Lung (tissue), 12 donors: ENCODE data around the gene ZNF726. TPM values are rescaled to one million over a fixed set of nuclear protein-coding genes. Genes with fewer than 3 reads are reported as not detected.

Source experiments
- ATAC-seq: fragments of 200-7000 bp; cut with Tn5 transposase; one replicate; pipeline ENCODE4 v1.9.1; 2020; ENCODE audit warnings: moderate number of reproducible peaks; ENCODE audit not compliant: insufficient read depth, low FRiP score
- DNase-seq, 3 donors: peaks; one replicate each; pipeline ENCODE4 v3.0.0-alpha.2; 2013 to 2017
- H3K27ac ChIP-seq, 2 donors: one replicate each; pipeline ENCODE4 v1.5.1; 2013; ENCODE audit warnings: mild to moderate bottlenecking in 2 of 2, moderate library complexity in 2 of 2, control low read depth in 1 of 2, inconsistent platforms in 1 of 2, low read depth in 1 of 2, low read length in 1 of 2
- H3K27me3 ChIP-seq, 3 donors: one replicate each; pipeline ENCODE4 v1.5.1; 2013; ENCODE audit warnings: low read length in 2 of 3; ENCODE audit not compliant: control insufficient read depth in 3 of 3, insufficient read depth in 3 of 3
- H3K36me3 ChIP-seq, 4 donors: one replicate each; pipeline ENCODE4 v1.5.1; 2013; ENCODE audit warnings: low read length in 4 of 4, mild to moderate bottlenecking in 1 of 4, moderate library complexity in 1 of 4; ENCODE audit not compliant: control insufficient read depth in 4 of 4, insufficient read depth in 4 of 4
- H3K4me1 ChIP-seq, 5 donors: one replicate each; pipeline ENCODE4 v1.5.1; 2013; ENCODE audit warnings: low read length in 5 of 5, mild to moderate bottlenecking in 2 of 5, moderate library complexity in 1 of 5; ENCODE audit not compliant: control insufficient read depth in 5 of 5, insufficient read depth in 5 of 5
- H3K4me3 ChIP-seq: one replicate; pipeline ENCODE4 v1.5.1; 2013; ENCODE audit warnings: mild to moderate bottlenecking, control low read depth, moderate library complexity
- H3K9ac ChIP-seq, 2 donors: one replicate each; pipeline ENCODE4 v1.5.1; 2013; ENCODE audit warnings: low read length in 2 of 2, control low read depth in 1 of 2; ENCODE audit not compliant: insufficient read depth in 1 of 2
- H3K9me3 ChIP-seq, 4 donors: one replicate each; pipeline ENCODE4 v1.5.1; 2013; ENCODE audit warnings: low read length in 3 of 4, mild to moderate bottlenecking in 1 of 4, moderate library complexity in 1 of 4; ENCODE audit not compliant: control insufficient read depth in 4 of 4, insufficient read depth in 3 of 4
- CTCF ChIP-seq: IDR thresholded peaks from 2 replicates; pipeline ENCODE4 v1.5.1; 2012; ENCODE audit warnings: mild to moderate bottlenecking; ENCODE audit errors: control extremely low read depth, extremely low read depth
- WGBS, 2 donors: extraction: QIAGEN DNeasy Blood & Tissue Kit; methylation state at CpG; one replicate each; pipeline ENCODE4 v1.1.7; 2013; 5-methylcytosine and 5-hydroxymethylcytosine counted together
- polyA plus RNA-seq, 2 donors: library from polyadenylated mRNA; stranded (reverse); fragments of 200-250 nt; gene quantifications; one replicate each; pipeline ENCODE4 v1.2.1, GENCODE V29; 2013
- total RNA-seq, 2 donors: library from RNA; depleted of rRNA in 1 of 2; stranded (reverse); fragments of >200 nt in 1 of 2; gene quantifications; one replicate each; pipeline ENCODE4 v1.2.1, GENCODE V29; 2014 to 2021
- donor health status: control.
- donor health status: control.
- donor health status: Bipolar disorder and iron deficiency.
- donor health status: healthy.
- donor health status: DM: yes; HTN: yes; CAD: no.

The ZNF726 gene
- total and polyA plus RNA-seq, 4 donors, result 0.78 to 10.8 (median 4.1) TPM

- no peak for DNase-seq
Measured at GRCh38 chr19:23983406-23983805, 68.7 kb downstream of the ZNF726 start.

More at GRCh38 chr19:23983406-23983805, 68.7 kb downstream of the ZNF726 start:
- TF ChIP-seq CTCF, result no peak
- Histone ChIP-seq H3K4me1 (no peaks in the 10 kb centered on the region), H3K27ac (no peak overlapping the region), H3K4me3 (no peak overlapping the region), H3K27me3 (no peaks in the 10 kb centered on the region), H3K36me3 (no peaks in the 10 kb centered on the region), H3K9me3 (peaks cover 0 to 2% (median 0%) of the 10 kb centered on the region in 4 donors), H3K9ac (no peak overlapping the region)
- no peak for ATAC-seq
- 39 to 60% methylated on average over 1 of the region's 1 CpG for WGBS, 2 donors

Other genes starting within 250 kb of the ZNF726 start
- gene ZNF675, start 227.7 kb upstream of the ZNF726 start, total RNA-seq, result 10 to 100 TPM in 1 of 2 donors, 1 to 10 TPM in 1; 8.1 to 21.9 TPM
- 1 to 10 TPM; 3.0 to 3.7 TPM for gene ZNF675, start 227.7 kb upstream of the ZNF726 start, polyA plus RNA-seq
- gene ZNF681, start 156.0 kb upstream of the ZNF726 start, total RNA-seq, result 1 to 10 TPM; 2.1 to 4.8 TPM
- gene ZNF681, start 156.0 kb upstream of the ZNF726 start, polyA plus RNA-seq, result under 1 TPM; 0.58 to 0.81 TPM
- 10 to 100 TPM; 14.9 to 68.7 TPM for gene ZNF254, start 172.3 kb downstream of the ZNF726 start, total RNA-seq
- 1 to 10 TPM; 4.5 to 6.1 TPM for gene ZNF254, start 172.3 kb downstream of the ZNF726 start, polyA plus RNA-seq